RWPE2 (cell line): ENCODE data around the gene FOXI2.

Experiments
- ATAC-seq: fragments of 200-7000 bp; cut with Tn5 transposase; 3 replicates; pipeline ENCODE4 v1.9.1; 2021; ENCODE audit warnings: low read depth
- DNase-seq: peaks from one replicate; pipeline ENCODE4 v3.0.0-alpha.2; 2020; ENCODE audit warnings: low spot score
- H3K27ac ChIP-seq: fragments of 450-650 bp; 2 replicates; pipeline ENCODE4 v1.5.1; 2017; ENCODE audit warnings: mild to moderate bottlenecking; ENCODE audit not compliant: poor library complexity, severe bottlenecking
- H3K27me3 ChIP-seq: fragments of 250-450 bp; sonication (Bioruptor Pico); 2 replicates; pipeline ENCODE4 v1.5.1; 2021; ENCODE audit warnings: mild to moderate bottlenecking, moderate library complexity; ENCODE audit not compliant: insufficient read depth, poor library complexity, severe bottlenecking
- H3K36me3 ChIP-seq: fragments of 250-450 bp; sonication (Bioruptor Pico); 2 replicates; pipeline ENCODE4 v1.5.1; 2020; ENCODE audit warnings: low read depth, mild to moderate bottlenecking, moderate library complexity
- H3K4me1 ChIP-seq: fragments of 250-450 bp; sonication (Bioruptor Pico); 2 replicates; pipeline ENCODE4 v1.5.1; 2021; ENCODE audit warnings: mild to moderate bottlenecking, moderate library complexity; ENCODE audit not compliant: insufficient read depth, poor library complexity, severe bottlenecking
- H3K4me3 ChIP-seq: fragments of 250-450 bp; sonication (Bioruptor Pico); 2 replicates; pipeline ENCODE4 v1.5.1; 2021; ENCODE audit warnings: mild to moderate bottlenecking, moderate library complexity; ENCODE audit not compliant: severe bottlenecking
- H3K9me3 ChIP-seq: fragments of 250-450 bp; sonication (Bioruptor Pico); 2 replicates; pipeline ENCODE4 v1.5.1; 2021; ENCODE audit warnings: mild to moderate bottlenecking, moderate library complexity; ENCODE audit not compliant: severe bottlenecking
- CTCF ChIP-seq: fragments of 450-650 bp; IDR thresholded peaks from one replicate; pipeline ENCODE4 v1.5.1; 2017; ENCODE audit warnings: mild to moderate bottlenecking, moderate library complexity; ENCODE audit not compliant: poor library complexity, severe bottlenecking

FOXI2 gene

GRCh38 chr10:127715782-127716378 lies 21.1 kb upstream of the FOXI2 start:
- no peak for DNase-seq
- no peaks in the 10 kb centered on the region for H3K9me3 ChIP-seq
- ATAC-seq, result no peak
- no peak overlapping the region for H3K27ac ChIP-seq
- H3K27me3 ChIP-seq, result no peaks in the 10 kb centered on the region
- no peak overlapping the region for H3K4me3 ChIP-seq
- no peaks in the 10 kb centered on the region for H3K36me3 ChIP-seq
- TF ChIP-seq CTCF, result peak; percentile 56
- no peaks in the 10 kb centered on the region for H3K4me1 ChIP-seq

- DNase-seq (no peak), ATAC-seq (no peak)
- no peaks in the 10 kb centered on the region for H3K36me3 ChIP-seq
- H3K27ac ChIP-seq, result no peak overlapping the region
- H3K27me3 ChIP-seq, result peaks cover 6% of the 10 kb centered on the region
- H3K4me3 ChIP-seq, result no peak overlapping the region
- TF ChIP-seq CTCF, result no peak
- no peaks in the 10 kb centered on the region for H3K9me3 ChIP-seq
- no peaks in the 10 kb centered on the region for H3K4me1 ChIP-seq
Measured at GRCh38 chr10:127720142-127720541, 16.8 kb upstream of the FOXI2 start.

- no peaks in the 10 kb centered on the region for H3K36me3 ChIP-seq
- ATAC-seq (no peak), DNase-seq (no peak)
- H3K4me3 ChIP-seq, result no peak overlapping the region
- H3K27ac ChIP-seq, result no peak overlapping the region
- TF ChIP-seq CTCF, result no peak
- H3K4me1 ChIP-seq, result no peaks in the 10 kb centered on the region
- H3K27me3 ChIP-seq, result peaks cover 9% of the 10 kb centered on the region
- H3K9me3 ChIP-seq, result no peaks in the 10 kb centered on the region
Measured at GRCh38 chr10:127720903-127721302, 16.1 kb upstream of the FOXI2 start.

DNA sequence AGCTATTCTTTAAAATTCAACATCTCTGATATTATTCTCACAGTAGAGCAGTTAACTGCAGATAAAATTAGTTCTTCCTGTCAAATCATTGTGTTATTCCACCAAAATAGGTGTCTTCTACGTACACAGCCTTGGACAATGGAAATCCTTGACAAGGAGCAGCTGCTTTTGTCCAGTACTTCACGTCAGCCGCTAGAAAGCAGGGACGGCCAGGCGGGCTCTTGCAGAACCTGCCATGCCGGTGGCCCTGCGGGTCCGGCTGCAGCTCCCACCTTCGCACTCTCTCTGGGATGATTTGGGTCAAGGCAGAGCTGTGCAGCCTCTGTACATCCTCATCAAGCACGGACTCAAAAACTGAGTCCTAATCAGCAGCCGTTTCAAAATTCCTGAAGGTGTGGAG lies 2.2 kb upstream of the FOXI2 start:
- Histone ChIP-seq H3K36me3 (no peaks in the 10 kb centered on the region), H3K9me3 (no peaks in the 10 kb centered on the region), H3K4me1 (no peaks in the 10 kb centered on the region), H3K27ac (no peak overlapping the region), H3K4me3 (no peak overlapping the region), H3K27me3 (peaks cover 79% of the 10 kb centered on the region)
- ATAC-seq (no peak), DNase-seq (no peak)
- no peak for TF ChIP-seq CTCF

DNA sequence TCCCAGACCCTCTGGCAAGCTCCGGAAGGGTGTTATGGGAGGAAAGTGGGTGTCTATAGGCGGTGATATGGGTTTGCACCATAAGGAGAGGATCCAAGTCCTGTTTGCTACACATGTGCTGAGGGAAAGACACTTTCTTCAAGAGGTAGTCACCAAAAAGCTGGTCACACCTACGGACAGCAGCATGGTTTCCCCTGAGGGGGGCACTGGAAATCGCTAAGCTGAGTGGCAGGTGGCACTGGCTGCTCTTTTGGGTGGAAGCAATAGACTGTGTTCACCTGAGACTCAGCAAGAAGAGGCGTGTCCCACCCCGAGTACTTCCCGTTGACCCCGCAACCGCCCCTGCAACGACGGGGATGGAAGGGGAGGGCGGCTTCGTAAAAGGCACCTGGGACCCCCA lies 1.8 kb upstream of the FOXI2 start:
- Histone ChIP-seq H3K4me3 (no peak overlapping the region), H3K27me3 (peaks cover 77% of the 10 kb centered on the region)
- no peak for TF ChIP-seq CTCF

More for the DNA sequence above, 1.8 kb upstream of the FOXI2 start:
- no peaks in the 10 kb centered on the region for H3K9me3 ChIP-seq
- no peak for ATAC-seq
- H3K27ac ChIP-seq, result no peak overlapping the region
- no peaks in the 10 kb centered on the region for H3K36me3 ChIP-seq
- no peak for DNase-seq
- H3K4me1 ChIP-seq, result no peaks in the 10 kb centered on the region
